ENCODE measurements around the gene TCEA2. TPM values are rescaled to one million over a fixed set of nuclear protein-coding genes. Genes with fewer than 3 reads are reported as not detected.
A peak's percentile ranks its signal among the peaks of the same experiment; 100 is the strongest.

Gene TCEA2
- total and polyA plus RNA-seq, 11 donors = 19.2 to 52.1 (median 42.6) TPM

- ATAC-seq (no peak), DNase-seq (peak in 1 of 5 donors; percentile 20)
- Histone ChIP-seq H3K27ac (peak overlapping the region in 11 of 12 donors; percentile 5 to 93 (median 81)), H3K27me3 (peaks cover 0 to 71% (median 44%) of the 10 kb centered on the region in 9 donors), H3K4me3 (no peak overlapping the region), H3K4me1 (peaks cover 8 to 68% (median 35%) of the 10 kb centered on the region in 12 donors), H3K36me3 (peaks cover 0 to 2% (median 0%) of the 10 kb centered on the region in 9 donors), H3K9me3 (no peaks in the 10 kb centered on the region)
- TF ChIP-seq POLR2A (IDR thresholded peaks at IDR 0.05) = no peak
- no peak for TF ChIP-seq CTCF (IDR thresholded peaks at IDR 0.05)
- intact Hi-C loops (cut with DNase I) = no loop called here
- 63 to 70% (median 66%) methylated on average over 9 to 12 of the region's 12 CpGs for WGBS, 4 donors
Observed at GRCh38 chr20:64040231-64041039, 22.6 kb upstream of the TCEA2 start.

GRCh38 chr20:64041040-64041780 is 21.8 kb upstream of the TCEA2 start:
- Histone ChIP-seq H3K27me3 (peaks cover 0 to 75% (median 51%) of the 10 kb centered on the region in 9 donors), H3K4me1 (peaks cover 8 to 61% (median 35%) of the 10 kb centered on the region in 12 donors), H3K9me3 (no peaks in the 10 kb centered on the region), H3K4me3 (peak overlapping the region in 8 of 12 donors; percentile 42 to 61 (median 49)), H3K27ac (peak overlapping the region in 11 of 12 donors; percentile 60 to 93 (median 82)), H3K36me3 (no peaks in the 10 kb centered on the region)
- TF ChIP-seq CTCF (IDR thresholded peaks at IDR 0.05) (no peak), POLR2A (IDR thresholded peaks at IDR 0.05) (no peak)
- intact Hi-C loops (cut with DNase I) = no loop called here
- 46 to 56% (median 52%) methylated on average over 12 to 15 of the region's 15 CpGs for WGBS, 4 donors
- DNase-seq (no peak), ATAC-seq (no peak)

- Histone ChIP-seq H3K36me3 (peaks cover 0 to 5% (median 0%) of the 10 kb centered on the region in 9 donors), H3K27ac (peak overlapping the region; percentile 60 to 93 (median 80)), H3K9me3 (no peaks in the 10 kb centered on the region), H3K4me3 (peak overlapping the region; percentile 6 to 61 (median 46)), H3K27me3 (peaks cover 0 to 75% (median 49%) of the 10 kb centered on the region in 9 donors), H3K4me1 (peaks cover 8 to 61% (median 35%) of the 10 kb centered on the region in 12 donors)
- ATAC-seq (no peak), DNase-seq (no peak)
- 8 to 16% (median 10%) methylated on average over 11 of the region's 11 CpGs for WGBS, 4 donors
- intact Hi-C loops (cut with DNase I) = no loop called here
- TF ChIP-seq POLR2A (IDR thresholded peaks at IDR 0.05) (no peak), CTCF (IDR thresholded peaks at IDR 0.05) (no peak)
Observed at GRCh38 chr20:64041781-64042053, 21.3 kb upstream of the TCEA2 start.
